KBM-7 (cell line): ENCODE measurements around the gene DENND1A.

Experiments used
- DNase-seq: peaks from one replicate; pipeline ENCODE4 v3.0.0-alpha.2; 2015
- in situ Hi-C: fragments of 300-500 bp; cut with MboI; formaldehyde crosslinking; loops from 2 replicates; pipeline ENCODE4 v1.14.3; 2020; ENCODE audit warnings: low sequenced_read_pairs, low pct_unique_long_range_greater_than_20kb, mixed read lengths

DENND1A gene

GRCh38 chr9:123358181-123358905 is 571.6 kb downstream of the DENND1A start:
- DNase-seq, result no peak
- in situ Hi-C loops, result loop anchor here (10.0 kb wide), 1 partner anchor 274 kb away; no protein-coding TSS in a partner anchor

DNA sequence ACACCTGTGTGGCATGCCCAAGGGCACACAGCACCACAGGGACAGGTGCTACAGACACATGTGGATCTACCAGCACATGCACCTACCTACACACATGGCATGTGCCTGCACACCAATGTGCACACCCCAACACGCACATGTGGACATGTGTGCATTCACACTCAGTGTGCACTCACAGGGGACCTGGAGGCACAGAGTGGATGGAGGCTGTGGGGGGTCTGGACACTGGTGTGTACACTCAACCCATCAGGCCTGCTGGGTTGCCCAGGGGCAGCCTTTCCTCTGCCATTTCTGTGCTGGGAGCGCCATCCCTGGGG is 572.2 kb downstream of the DENND1A start:
- DNase-seq, result no peak
- in situ Hi-C loops, result loop anchor here (10.0 kb wide), 1 partner anchor 273 kb away; no protein-coding TSS in a partner anchor

DNA sequence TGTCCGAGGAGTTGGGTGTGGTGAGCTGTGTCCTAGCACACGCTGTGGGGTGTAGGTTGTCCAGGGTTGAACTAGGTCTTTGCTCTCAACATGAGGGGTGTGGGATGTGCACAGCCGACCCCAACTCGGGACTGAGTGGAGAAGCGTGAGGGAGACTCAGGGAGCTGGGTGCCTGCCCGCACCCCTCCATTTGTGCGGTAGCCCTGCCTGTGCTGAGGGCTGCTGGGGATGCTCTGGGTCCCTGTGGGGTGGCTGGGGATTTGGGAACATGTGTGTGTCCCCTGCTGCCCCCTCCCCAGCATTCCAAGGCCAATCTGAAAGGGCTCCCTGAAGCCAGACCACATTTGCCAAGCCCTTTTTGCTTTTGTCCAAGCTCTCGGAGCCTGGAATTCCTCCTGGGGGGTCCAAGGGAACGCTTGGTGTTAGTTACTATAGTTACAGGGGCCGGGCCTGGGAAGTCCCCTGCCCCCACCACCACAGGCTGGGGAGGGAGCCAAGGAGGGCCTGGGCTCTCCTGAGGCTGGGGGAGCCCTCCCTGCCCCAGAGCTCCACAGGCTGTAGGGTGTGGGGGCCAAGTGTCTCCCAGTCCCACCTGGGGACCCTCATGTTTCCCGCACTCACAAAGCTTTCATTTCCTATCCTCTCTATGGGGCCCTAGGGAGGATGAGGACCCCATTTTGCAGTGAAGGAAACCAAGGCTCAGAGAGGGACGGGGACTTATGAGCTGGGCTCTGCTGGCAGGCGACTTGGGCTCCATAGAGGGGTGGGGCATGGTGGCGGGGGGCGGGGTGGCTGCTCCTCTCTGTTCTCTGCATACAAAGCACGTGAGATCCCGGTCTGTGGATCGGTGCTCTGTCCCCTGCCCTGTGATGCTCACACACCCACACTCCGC is 572.8 kb downstream of the DENND1A start:
- in situ Hi-C loops, result loop anchor here (10.0 kb wide), 1 partner anchor 272 kb away; no protein-coding TSS in a partner anchor
- no peak for DNase-seq

- DNase-seq, result no peak
- in situ Hi-C loops, result loop anchor here (10.0 kb wide), 1 partner anchor 271 kb away; no protein-coding TSS in a partner anchor
Observed at GRCh38 chr9:123355761-123356431, 574.0 kb downstream of the DENND1A start, which contains the start of gene CRB2. CRB2 (plus strand) TSS chr9:123356197; CDS start chr9:123356261, 64 bp downstream.

DNA sequence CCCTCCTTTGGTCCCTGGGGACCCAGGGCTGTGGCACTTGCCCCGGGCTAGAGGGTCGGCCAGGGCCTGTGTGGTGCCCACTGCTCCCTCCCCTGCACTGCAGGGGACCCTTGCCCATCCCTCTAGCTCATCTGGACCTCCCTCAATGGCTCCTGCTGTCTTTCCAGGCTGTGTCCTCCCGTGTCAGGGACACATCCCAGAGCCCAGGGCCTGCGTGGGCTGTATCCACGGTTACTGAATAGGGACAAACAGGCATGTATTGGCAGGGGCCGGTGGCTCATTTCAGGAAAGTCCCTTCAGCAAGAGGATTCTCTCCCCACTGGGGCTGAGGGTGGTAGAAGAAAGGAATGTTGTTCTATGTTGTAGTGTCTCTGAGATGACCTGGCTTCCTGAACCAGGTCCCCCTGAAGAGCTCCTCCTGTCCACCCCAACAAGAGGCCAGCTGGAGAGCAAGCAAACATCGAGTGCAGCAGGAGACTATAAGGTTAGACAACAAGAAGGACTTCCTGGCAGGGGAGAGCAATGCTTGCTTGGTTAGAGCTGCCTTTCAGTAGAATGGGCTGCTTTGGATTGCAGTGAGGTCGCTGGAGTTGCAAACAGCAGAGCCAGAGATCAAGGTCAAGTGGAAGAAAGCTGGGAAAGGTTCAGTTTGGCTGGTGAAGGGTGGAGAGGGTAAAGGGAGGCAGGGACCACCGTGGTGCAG is 575.0 kb downstream of the DENND1A start:
- in situ Hi-C loops, result loop anchor here (10.0 kb wide), 1 partner anchor 270 kb away; no protein-coding TSS in a partner anchor
- no peak for DNase-seq

DNA sequence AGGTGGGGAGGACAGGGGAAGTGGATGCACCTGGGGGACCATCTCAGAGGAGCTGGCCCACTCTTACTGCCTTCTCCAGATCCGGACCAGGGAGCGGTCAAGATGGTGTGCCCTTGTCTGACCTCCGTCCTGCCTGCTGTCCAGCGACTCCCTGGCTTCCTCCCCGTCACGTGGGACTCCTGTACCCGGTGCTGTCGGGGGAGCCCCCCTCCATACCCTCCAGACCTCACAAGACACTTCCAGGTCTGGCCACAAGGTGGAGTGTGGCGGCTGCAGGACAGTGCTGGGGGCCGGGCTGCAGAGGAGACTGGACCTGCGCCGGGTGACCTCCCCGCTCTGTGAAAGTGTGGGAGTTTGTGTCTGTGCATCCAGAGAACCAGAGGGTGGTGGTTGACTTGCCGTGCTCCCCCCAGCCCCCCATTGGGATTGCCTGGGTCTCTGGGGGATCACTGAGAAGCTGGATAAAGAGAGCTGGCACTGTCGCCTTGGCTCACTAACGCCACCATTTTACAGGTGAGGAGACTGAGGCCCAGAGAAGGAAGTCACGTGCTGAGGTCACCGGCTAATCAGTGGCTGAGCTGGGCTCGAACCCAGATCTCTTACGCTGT is 575.8 kb downstream of the DENND1A start:
- in situ Hi-C loops, result loop anchor here (10.0 kb wide), 1 partner anchor 269 kb away; no protein-coding TSS in a partner anchor

DNA sequence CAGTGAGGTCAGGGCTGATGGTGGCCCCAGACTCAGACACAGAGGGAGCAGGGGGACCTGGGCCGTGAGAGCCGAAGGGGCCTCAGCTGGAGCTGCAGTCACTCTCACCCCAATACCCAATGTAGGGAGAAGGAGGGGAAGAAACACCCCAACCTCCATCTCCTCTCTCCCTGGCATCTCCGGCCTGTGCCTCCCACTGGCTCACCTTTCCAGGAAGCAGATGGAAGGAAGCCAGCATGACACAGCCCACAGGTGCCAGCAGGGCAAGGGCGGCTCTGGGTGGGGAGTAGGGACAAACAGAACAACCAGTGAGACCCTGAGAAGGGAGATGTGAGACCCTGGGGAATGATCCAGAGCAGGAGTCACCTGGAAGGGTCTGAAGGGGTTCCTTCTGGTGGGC is 576.9 kb downstream of the DENND1A start:
- in situ Hi-C loops, result loop anchor here (10.0 kb wide), 1 partner anchor 268 kb away; no protein-coding TSS in a partner anchor
- DNase-seq, result no peak

More for the DNA sequence above, 575.8 kb downstream of the DENND1A start:
- peak; percentile 71 for DNase-seq

- no peak for DNase-seq
- in situ Hi-C loops, result loop anchor here (10.0 kb wide), 1 partner anchor 266 kb away; no protein-coding TSS in a partner anchor
Observed at GRCh38 chr9:123350590-123351310, 579.2 kb downstream of the DENND1A start.

GRCh38 chr9:123349691-123350480 is 580.0 kb downstream of the DENND1A start:
- in situ Hi-C loops, result loop anchor here (10.0 kb wide), 1 partner anchor 265 kb away; no protein-coding TSS in a partner anchor
- DNase-seq, result peak; percentile 86

- in situ Hi-C loops, result no loop called here
- no peak for DNase-seq
Observed at GRCh38 chr9:123349033-123349432, 580.9 kb downstream of the DENND1A start.

DNA sequence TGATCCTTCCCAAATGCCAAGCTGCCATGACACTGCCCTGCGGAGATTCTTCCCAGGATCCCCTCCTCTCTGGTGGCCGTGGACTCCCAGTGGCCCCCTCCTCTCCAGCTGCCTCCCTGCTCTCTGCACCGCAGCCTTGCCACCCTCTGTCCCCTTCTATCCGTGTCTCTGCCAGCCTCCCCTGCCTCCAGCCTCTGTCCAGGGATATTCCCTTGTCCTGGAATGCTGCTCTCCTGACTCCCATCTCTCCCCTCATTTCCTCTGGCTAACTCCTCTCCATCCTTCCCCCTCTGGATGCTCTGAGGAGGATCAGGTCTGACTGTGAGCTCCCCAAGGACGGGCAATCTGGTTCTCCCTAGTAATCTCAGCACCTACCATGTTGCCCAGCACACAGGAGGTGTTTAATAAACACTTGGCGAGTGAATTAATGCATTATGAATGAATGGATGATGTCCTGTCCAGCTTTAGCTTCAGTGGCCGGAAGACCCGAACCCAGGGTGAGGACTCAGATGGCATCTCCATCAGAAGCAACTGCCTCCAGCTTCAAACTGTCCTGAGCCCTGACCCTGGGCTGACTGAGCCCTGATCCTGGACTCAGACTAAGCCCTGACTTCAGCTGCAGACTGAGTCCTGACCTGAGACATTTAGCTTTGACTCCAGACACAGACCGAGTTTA is 581.5 kb downstream of the DENND1A start:
- in situ Hi-C loops, result no loop called here
- DNase-seq, result no peak

GRCh38 chr9:123347289-123348060 is 582.5 kb downstream of the DENND1A start:
- in situ Hi-C loops, result no loop called here
- no peak for DNase-seq

DNA sequence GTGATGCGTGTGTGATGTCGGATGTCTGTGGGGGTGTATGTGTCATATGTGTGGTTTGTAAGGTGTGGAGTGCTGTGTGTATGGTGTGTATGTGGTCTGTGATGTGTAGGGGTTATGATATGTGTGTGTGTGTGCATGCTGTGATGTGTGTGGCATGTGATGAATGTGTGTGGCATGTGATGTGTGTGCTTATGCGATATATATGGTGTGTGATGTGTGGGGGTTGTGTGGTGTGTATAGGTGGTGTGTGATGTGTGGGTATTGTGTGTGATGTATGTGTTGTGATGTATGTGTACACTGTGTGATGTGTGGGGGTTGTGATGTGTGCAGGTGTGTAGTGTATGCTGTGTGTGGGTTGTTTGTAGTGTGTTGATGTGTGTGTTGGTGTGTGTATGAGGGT is 583.1 kb downstream of the DENND1A start:
- DNase-seq, result no peak
- in situ Hi-C loops, result no loop called here

DNA sequence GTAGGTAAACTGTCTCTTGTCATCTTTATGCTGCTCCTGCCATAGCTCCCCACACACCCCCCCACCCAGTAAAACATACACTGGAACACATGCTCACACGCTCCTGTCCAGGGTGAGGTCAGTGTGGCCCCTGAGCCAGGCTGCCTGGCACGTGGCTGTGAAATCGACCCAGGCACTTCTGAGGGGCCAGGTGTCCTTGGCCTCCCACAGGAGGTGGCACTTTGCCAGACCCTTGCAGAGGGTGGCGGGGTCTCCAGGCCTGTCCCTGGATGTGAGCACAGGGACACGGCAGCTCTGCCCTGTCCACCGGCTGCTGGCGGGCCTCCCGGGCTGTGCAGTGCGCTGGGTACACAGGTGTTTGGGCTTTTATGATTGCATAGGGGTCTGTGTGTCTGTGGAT is 583.9 kb downstream of the DENND1A start:
- DNase-seq, result no peak
- in situ Hi-C loops, result no loop called here

GRCh38 chr9:123345567-123345955 is 584.4 kb downstream of the DENND1A start:
- DNase-seq, result no peak
- in situ Hi-C loops, result no loop called here
